Left renal cortex interstitium (tissue), 4 donors: Measurements from ENCODE around the gene SLFNL1. TPM values are rescaled to one million over a fixed set of nuclear protein-coding genes. Genes with fewer than 3 reads are reported as not detected.

Experiments used
- DNase-seq, 4 donors: peaks; one replicate each; pipeline ENCODE4 v3.0.0-alpha.2; 2013; ENCODE audit warnings: low read depth in 4 of 4, low spot score in 2 of 4, missing footprints in 1 of 4
- polyA plus RNA-seq, 4 donors: library from polyadenylated mRNA; unstranded; fragments of 120-200 nt; gene quantifications; one replicate each; pipeline ENCODE4 v1.2.1, GENCODE V29; 2013; ENCODE audit not compliant: insufficient read length in 4 of 4

The SLFNL1 gene
- polyA plus RNA-seq, 4 donors = 0.24 to 1.2 (median 0.54) TPM

DNA sequence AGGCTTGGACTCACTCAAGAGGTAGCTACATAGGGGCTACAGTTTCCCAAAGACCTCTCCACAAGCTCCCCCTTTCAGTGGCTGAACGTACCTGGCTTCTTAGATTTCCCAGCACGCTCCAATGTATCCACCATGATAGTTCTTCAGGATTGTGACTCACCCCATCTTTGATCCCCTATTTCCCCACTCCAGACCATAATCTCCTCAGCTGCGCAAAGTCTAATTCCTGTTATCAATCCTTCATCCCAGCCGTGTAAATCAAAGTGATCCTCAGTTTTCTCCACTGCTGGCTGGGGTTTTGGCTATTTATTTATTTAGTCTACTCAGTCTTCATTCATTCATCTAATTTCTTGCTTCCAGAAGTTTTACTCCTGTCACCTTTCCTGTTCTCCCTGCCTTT lies 55.1 kb downstream of the SLFNL1 start:
- no peak for DNase-seq

Other genes starting within 250 kb of the SLFNL1 start
- gene KCNQ4, start 237.9 kb downstream of the SLFNL1 start, polyA plus RNA-seq = 1 to 10 TPM; 1.2 to 3.1 (median 2.0) TPM
- gene CITED4, start 159.4 kb downstream of the SLFNL1 start, polyA plus RNA-seq = 1 to 10 TPM; 3.4 to 7.7 (median 5.6) TPM
- 10 to 100 TPM; 24.9 to 29.4 (median 28.3) TPM for gene CTPS1, start 42.0 kb downstream of the SLFNL1 start, polyA plus RNA-seq
- gene SCMH1, start 220.6 kb upstream of the SLFNL1 start, polyA plus RNA-seq = 10 to 100 TPM; 36.0 to 51.7 (median 40.0) TPM